HT1080 (cell line): ENCODE measurements around the gene SLC2A13. TPM values are rescaled to one million over a fixed set of nuclear protein-coding genes. Genes with fewer than 3 reads are reported as not detected.
"Not testable (repeated sequence)": the region's sequence is repeated elsewhere in the genome, so short reads cannot be mapped to it uniquely, and the experiment has no call there.

Source experiments
- DNase-seq: peaks from one replicate; pipeline ENCODE4 v3.0.0-alpha.2; 2015; ENCODE audit warnings: low read depth
- total RNA-seq: library from RNA; depleted of rRNA; stranded (reverse); fragments of >200 nt; shearing (Covaris generic); gene quantifications from 2 replicates; pipeline ENCODE4 v1.2.3, GENCODE V29; 2014

The SLC2A13 gene
- total RNA-seq, 1 experiment from 2014 or later: 6.9 TPM

DNA sequence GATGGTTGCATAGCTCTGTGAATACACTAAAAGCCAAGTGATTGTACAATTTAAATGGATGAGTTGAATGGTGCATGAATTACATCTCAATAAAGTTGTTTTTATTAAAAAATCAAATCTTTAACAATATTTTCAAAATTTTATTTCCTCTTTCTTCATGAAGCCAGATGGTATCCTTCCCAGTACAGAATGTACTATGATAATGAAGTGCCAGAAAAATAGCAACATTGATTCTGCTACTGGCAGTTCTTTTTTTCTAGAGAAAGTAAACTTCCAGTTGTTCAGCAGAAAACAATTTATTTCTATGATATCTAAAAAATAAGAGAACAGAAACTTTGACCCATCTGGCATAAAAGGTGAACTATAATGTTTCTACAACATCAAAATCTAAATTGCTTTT, 61.5 kb downstream of the SLC2A13 start:
- no peak for DNase-seq

DNA sequence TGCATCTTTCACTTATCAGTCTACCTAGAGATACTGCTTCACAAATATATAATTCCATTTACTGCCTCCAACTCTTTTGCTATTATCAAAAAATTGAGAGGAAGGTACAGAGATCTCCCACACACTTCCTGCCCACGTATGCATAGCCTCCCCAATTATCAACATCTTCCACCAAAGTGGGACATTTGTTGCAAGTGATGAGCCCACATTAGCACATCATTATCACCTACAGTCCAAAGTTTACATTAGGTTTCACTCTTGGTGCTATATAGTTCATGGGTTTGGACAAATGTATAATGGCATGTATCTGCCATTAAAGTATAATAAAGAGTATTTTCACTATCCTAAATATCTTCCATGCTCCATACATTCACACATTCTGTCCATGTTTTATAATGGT, 66.3 kb downstream of the SLC2A13 start:
- no peak for DNase-seq

DNA sequence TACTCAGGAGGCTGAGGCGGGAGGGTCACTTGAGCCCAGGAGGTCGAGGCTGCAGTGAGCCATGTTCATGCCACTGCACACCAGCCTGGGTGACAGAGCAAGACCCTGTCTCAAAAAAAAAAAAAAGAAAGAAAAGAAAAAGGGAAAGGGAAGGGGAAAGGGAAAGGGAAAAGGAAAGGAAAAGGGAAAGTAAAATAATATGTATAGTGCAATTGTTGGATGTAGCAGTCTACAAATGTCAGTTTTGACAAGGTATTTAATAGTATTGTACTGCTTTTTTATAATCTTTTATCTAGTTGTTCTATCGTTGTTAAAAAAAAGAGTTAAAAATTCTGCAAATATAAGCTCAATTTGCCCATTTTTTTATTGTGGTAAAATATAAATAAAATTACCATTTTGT, 67.3 kb downstream of the SLC2A13 start:
- no peak for DNase-seq

DNA sequence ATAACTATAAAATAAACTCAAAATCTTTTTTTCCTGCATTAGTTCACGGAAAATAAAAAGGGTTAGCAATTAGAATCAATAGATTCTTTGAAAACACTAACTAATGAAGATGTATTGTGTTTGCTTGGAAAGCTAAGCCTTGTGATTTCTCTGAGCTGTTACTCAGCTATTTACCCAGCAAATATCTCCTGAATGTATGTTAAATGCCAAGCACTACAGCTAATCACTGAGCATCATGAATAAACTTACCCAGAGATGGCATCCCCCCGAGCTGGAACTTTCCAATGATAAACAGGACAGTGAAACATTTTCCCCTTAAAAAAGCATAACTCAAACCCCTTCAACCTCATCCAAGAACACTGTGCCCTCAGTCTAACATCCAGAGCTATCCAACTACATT, 71.2 kb downstream of the SLC2A13 start:
- no peak for DNase-seq

GRCh38 chr12:40034156-40034555, 71.7 kb downstream of the SLC2A13 start:
- no peak for DNase-seq

DNA sequence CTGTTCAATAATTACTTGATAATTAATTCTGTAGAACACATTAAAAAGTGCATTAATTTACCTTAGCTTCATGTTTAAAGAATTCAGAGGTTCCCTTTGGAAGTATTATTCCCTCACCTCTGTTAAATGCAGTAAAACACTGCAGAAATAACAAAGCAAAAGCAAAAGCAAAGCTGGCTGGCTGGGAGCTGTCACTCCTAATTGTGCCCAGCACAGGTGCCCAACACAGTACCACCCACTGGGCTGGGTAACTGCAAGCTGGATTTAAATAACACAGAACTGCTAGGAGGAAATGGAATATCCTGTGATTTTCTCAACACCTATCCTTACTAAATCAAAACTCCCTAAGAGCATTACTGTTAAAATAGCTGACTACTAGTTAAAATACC, 72.6 kb downstream of the SLC2A13 start:
- DNase-seq: no peak

DNA sequence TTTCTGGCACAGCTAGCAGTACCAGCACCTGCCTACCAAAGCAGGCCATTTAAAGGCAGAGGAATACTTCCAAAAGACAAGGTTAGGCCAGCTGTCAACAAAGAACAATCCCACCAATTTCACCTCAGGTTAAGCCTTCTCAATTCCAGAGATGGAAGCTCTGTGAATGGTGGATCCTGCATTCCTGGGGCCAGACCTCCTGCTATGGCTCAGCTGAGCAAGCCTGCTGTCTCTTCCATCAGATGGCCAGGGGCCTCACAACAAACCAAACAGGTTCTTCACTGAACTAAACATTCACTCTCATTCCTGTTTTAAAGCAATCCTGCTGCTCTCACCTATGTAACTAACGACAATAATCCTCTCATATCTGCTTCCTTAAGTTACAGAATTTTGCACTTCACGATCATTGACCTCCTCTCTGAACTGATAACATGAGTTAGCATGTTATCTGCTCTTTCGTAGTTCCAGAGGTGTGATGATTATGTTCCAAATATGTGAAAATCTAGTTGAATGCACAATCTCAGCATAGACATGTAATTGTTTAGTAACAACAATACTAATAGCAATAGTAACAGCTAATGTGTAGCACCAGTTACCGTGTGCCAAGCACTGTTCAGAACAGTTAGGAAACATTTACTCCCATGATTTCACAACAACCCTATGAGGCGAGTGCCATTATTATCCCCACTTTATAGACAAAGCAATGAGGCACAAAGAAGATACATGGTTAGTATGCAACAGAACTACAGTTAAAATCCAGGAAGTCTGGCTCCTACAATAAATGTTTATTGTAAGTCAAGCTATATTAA, 73.2 kb downstream of the SLC2A13 start:
- no peak for DNase-seq

- DNase-seq: no peak
These were observed 73.9 kb downstream of the SLC2A13 start for GRCh38 chr12:40031965-40032364.

GRCh38 chr12:40030970-40031369, 74.9 kb downstream of the SLC2A13 start:
- not testable (repeated sequence) for DNase-seq

- no peak for DNase-seq
These were observed 77.6 kb downstream of the SLC2A13 start for GRCh38 chr12:40028296-40028695.

DNA sequence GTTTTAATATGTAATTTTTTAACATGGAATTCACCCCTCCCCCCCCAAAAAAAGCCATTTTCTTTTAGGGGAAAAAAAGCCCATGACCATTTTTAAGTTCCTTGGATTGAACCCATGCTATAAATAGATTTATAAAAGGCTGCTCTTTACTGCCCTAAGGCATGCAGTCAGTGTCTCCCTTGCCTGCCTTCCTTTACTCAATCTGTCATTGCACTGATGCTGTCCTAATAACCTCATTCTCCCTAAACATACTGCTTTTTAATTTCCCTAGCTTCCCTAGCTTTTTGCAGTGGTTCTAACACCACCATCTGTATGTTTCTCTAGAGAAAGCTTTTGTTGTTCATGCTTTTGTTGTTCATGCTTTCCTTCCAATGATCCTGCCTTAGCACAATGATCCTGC, 83.0 kb downstream of the SLC2A13 start:
- DNase-seq: no peak

- no peak for DNase-seq
These were observed 85.6 kb downstream of the SLC2A13 start for GRCh38 chr12:40020261-40020691.

DNA sequence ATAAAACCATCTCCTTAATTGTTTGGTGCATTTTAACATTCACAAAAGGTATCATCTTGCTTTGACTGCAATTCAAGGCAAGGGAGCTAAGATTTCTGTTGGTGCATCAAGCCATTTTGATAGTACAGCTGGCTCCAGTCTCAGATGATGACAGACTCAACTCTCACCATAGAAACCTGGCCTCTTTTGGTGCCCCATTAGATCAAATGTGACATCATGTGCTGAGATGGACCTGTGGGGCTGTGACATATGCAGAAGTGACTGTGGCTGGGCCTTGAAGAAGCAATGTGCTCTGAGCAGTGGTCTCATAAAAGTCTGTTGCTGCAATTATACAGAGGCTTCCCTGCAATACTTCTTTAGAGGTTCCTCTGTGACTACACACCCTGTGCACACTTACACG, 88.4 kb downstream of the SLC2A13 start:
- DNase-seq: no peak

- DNase-seq: peak; percentile 69
These were observed 88.9 kb downstream of the SLC2A13 start for GRCh38 chr12:40016980-40017379.

DNA sequence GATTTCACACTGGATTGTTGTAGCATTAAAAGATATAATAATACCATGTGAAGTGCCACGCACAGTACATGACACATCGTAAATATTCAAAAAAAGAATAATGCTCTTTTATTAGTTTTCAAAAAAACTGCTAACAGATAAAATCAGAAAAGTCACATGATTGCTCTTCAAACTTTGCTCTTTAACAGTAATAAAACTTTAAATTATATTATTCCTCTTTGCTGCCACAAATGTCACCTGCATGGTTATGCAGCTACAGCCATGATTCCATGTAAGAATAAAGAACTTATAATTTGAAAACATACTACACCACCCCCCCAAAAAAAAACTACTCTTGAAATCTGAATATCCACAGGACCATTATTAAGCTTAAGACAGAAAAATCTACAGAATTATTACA, 90.0 kb downstream of the SLC2A13 start:
- DNase-seq: no peak

GRCh38 chr12:40015345-40015744, 90.5 kb downstream of the SLC2A13 start:
- peak; percentile 74 for DNase-seq

- no peak for DNase-seq
These were observed 92.0 kb downstream of the SLC2A13 start for GRCh38 chr12:40013847-40014246.

GRCh38 chr12:40013292-40013691, 92.6 kb downstream of the SLC2A13 start:
- no peak for DNase-seq

DNA sequence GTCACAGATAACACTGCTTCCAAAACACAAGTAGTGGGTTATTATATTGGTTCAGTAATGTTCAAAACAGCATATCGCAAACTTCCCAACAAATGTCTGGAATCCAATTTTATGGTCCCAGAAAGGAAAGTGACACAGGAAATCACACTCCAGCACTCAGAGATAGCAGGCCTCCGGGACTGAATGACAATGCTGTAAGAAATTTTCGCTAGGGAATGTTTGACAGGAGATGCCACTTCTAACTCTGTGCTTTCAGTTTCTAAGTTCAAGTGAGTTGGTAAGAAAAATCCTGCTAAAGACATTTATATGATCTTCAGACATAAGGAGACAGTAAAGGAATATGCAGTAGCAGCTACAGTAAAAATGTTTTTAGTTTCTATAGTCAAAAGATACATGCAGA, 93.2 kb downstream of the SLC2A13 start:
- DNase-seq: no peak

DNA sequence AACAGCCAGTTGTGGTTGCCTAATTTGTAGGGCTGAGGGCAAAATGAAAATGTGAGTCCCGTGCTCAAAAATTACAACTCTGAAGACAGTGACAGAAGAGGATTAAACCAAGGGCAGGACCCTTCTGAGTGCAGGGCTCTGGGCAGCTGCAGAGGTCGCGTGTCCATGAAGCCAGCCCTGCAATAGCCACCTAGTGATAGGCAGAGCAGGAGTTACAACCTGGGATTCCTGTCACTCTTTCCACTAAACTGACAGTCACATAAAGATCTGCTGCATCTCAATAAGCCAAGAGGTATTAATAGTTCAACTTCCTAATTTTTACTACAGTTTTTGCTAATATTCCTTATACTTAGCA, 94.1 kb downstream of the SLC2A13 start:
- DNase-seq: no peak

DNA sequence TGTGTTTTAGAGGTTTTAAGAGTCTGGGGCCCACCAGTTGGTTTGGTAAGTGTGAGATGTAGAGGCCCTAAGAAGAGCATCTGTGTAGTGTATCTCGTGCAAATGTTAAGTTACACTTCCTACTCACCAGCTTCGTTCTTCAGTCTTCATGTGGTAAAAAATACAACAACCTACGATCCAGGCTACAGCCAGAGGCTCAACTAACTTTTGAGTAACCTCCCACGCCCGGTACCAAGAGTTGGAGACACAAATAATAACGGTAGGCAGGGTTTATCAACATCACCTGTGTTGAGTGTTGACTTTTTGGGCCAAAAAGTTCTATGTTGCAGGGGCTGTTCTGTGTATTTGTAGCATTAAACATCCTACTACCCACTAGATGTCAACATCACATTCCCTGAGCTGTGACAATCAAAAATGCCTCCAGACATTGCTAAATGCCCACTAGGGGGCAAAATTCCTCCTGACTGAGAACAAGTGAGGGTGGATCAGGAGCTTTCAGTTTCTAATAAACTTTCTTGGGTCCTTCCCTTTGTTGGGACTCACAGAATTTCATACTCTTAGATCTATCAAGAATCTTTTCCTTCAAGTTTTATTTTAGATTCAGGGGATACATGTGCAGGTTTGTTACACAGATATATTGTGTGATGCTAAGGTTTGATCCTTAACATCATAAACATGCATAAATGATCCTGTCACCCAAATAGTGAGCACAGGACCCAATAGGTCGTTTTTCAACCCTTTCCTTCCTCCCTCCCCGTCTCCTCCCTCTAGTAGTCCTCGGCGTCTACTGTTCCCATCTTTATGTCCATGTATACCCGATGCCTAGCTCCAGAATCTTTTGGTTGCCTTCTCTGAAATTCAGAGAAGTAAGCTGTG, 94.7 kb downstream of the SLC2A13 start:
- peak; percentile 68 for DNase-seq
